GM10266 (cell line): ENCODE results near the gene NR4A1.
A peak's percentile ranks its signal among the peaks of the same experiment; 100 is the strongest.

Source experiments
- DNase-seq: peaks from one replicate; pipeline ENCODE4 v3.0.0; 2012; ENCODE audit errors: extremely low spot score
- TF ChIP-seq, protein P1 (sequence below): IDR thresholded peaks from 2 replicates; pipeline ENCODE4 v1.5.1; 2012; ENCODE audit warnings: mild to moderate bottlenecking, low read depth; ENCODE audit not compliant: control insufficient read depth, insufficient read depth; ENCODE audit errors: missing control alignments

NR4A1 gene

DNA sequence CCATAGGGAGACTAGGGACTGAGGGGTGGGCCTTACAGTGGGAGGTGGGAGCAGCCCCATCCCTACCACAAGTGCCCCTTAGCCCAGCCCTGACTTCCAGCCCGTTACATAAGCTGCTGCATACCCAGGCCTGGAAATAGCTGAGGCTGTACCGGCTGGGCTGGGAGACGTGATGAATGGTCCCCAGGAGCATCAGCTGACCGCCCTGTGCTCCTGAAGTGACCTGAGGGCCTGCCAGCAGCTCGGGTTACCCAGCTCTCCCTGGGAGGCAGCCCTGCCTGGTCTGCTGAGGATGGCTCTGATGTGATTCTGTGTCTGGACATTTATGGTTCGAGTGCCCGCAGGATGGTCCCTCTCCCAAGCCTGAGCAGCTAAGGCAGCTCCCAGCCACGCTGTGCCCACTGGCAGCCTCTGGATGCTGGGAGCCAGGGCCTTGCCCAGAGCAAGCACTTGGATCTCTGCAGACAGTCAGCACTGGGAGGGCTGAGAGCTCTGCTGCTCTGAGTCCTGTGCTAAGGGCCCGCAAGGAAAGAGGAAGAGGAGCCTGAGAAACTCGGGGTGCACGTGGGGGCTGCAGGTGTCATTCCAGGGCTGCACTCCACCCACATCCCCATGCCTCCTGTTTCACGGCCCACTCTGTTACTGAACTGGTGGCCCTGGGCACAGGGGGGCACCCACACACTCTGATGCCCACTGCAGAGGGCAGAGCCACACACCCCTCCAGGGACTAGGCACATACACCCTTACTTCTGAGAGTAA, 24.0 kb upstream of the NR4A1 start:
- DNase-seq = no peak
- TF ChIP-seq, protein P1, sequence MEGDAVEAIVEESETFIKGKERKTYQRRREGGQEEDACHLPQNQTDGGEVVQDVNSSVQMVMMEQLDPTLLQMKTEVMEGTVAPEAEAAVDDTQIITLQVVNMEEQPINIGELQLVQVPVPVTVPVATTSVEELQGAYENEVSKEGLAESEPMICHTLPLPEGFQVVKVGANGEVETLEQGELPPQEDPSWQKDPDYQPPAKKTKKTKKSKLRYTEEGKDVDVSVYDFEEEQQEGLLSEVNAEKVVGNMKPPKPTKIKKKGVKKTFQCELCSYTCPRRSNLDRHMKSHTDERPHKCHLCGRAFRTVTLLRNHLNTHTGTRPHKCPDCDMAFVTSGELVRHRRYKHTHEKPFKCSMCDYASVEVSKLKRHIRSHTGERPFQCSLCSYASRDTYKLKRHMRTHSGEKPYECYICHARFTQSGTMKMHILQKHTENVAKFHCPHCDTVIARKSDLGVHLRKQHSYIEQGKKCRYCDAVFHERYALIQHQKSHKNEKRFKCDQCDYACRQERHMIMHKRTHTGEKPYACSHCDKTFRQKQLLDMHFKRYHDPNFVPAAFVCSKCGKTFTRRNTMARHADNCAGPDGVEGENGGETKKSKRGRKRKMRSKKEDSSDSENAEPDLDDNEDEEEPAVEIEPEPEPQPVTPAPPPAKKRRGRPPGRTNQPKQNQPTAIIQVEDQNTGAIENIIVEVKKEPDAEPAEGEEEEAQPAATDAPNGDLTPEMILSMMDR = no peak

DNA sequence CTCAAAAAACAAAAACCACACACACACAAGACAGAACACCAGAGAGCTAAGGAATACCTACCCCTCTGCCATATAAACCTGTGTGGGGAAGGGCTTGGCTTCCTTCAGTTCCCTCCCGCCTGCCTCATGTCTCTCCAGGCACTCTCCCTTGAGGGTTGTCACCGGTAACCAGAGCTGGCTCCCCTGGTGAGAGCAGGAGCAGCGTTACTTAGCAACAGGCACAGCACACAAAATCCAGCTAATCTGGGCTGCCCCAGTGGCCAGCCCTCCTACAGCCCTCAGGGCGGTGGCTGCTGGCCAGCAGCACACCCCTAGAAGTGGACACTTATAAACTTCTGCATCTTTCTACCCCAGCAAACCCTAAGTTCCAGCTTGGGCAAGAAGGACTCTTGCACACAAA, 21.6 kb upstream of the NR4A1 start:
- no peak for DNase-seq
- TF ChIP-seq, protein P1 = no peak

DNA sequence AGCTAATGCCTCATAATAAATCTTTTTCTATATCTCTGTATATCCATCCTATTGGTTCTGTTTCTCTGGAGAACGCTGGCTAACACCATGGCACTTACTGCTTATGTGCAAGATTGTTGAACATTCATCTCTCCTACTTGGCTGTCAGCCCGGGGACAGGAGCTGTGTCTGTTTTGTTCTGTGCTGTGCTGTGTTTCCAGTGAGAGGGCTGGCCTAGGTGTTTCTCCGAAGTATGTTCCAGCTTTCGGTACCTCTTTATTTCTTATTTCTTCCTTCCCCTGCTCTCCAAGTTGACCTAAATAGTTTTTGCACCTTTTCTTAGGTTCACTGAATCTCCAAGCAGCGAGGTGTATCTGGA, 18.8 kb upstream of the NR4A1 start:
- TF ChIP-seq, protein P1 = no peak
- DNase-seq = no peak

DNA sequence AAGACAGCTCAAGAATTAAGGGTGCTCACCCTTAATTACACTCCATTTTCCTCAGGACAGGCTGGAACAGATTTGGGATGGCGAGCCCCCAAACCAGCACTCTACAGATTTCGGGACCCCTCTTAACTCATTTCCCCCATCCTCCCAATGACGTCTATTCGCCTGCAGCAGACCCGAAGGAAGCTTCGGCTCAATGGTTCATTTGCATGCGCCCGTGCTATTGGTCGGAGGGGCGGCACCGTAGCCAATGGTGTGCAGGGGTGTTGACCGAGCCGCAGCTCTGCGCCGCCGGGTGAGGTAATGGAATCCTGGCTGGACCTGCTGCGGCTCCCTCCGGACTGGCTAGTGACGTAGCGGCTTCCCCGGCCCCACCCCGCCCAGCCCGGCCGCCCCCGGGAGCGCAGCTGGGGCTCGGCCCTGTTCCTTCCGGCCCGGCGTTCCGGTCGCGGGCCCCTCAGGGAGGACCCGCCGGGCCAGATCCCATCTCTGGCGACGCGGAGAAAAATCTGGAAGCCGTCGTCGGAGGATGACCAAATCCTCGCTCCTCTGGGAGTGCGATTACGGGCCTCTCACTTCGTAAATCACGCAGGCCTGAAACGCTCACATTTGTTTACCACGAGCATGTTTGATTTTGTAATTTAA, 18.3 kb upstream of the NR4A1 start:
- TF ChIP-seq, protein P1 = no peak
- DNase-seq = peak; percentile 95

DNA sequence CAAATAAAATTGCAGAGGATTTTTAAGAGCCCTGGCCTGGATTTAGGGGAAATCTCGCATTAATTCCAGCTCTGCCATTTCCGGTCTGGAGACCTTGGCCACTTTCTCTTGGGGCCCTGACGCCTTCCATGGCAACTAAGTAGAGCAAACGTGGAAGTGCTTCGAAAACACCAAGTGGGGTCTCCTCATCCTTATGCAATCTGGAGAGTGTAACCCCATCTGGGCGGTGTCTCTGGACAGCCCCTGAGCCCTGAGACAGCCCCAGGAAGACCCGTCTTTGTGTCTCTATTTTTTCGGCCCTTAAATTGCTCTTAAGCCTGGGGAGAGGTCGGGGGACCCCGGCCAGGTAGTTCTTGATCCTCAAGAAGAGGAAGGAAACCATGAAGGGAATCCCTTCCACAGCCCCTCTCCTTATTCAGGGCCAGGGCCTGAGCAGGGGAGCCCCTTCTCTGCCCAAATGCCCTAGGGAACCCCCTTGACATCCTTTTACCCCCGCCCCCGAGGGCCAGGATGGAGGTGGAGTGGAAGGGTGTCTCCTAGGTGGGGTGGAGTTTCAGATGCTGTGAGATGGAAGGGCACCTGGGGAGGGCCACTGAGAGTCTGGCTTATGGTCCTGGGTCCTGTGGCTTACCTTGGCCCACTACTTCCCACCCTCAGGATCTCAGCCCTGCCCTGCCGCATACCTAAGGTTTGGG, 17.6 kb upstream of the NR4A1 start:
- DNase-seq = no peak
- TF ChIP-seq, protein P1 = no peak

DNA sequence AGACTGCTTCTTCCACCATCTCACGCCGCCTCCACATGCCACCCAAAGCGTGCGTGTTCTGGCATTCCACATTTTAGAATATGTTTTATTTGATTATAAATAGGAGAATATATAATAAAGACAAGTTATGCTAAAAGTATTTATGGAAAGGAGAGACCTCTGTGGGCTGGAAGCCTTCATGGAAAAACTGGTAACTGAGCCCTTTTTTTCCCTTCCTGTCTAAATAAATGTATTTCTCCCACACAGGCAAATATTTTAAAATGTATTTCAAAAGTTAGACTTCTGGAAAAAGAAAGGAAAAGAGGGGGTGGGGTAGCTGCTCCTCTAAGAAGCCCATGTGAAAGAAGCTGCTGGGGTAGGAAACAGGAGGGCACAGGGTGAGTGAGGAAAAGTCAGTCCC, 16.1 kb upstream of the NR4A1 start:
- no peak for DNase-seq

DNA sequence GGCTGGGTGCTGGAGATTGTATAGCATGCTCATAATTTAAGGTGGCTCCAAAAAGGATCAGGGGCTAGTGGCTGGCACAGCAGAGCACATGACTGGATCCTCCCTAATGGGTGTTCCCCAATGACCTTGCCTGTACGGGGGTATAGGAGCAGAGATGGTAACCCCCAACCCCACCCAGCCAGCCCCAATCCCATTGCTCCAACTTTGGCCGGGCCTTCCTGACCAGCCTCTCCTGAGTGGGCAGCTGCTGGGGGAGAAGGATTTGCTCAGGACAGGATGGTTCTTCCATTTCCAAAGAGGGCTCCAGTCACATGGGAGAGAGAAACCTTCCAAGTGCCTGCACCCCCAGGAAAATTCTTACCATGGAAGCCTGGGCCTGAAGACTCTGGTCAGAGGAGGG, 15.3 kb upstream of the NR4A1 start:
- TF ChIP-seq, protein P1 = no peak
- DNase-seq = no peak

More for the DNA sequence above, 16.1 kb upstream of the NR4A1 start:
- TF ChIP-seq, protein P1 = no peak
